GM23338 (cell line): ENCODE data around the gene IGF1R. TPM values are rescaled to one million over a fixed set of nuclear protein-coding genes. Genes with fewer than 3 reads are reported as not detected.

Experiments used
- ATAC-seq: fragments of 200-7000 bp; cut with Tn5 transposase; 3 replicates; pipeline ENCODE4 v1.9.1; 2020
- DNase-seq: peaks from one replicate; pipeline ENCODE4 v3.0.0-alpha.2; 2015; ENCODE audit warnings: low spot score
- H2AFZ ChIP-seq: fragments of 200-600 bp; sonication (generic); 2 replicates; pipeline ENCODE4 v1.8.0; 2016; ENCODE audit warnings: antibody characterized with exemption, mild to moderate bottlenecking, moderate library complexity
- H3F3A ChIP-seq: fragments of 200-600 bp; sonication (generic); replicated peaks from 2 replicates; pipeline ENCODE4 v1.8.0; 2017; ENCODE audit warnings: antibody characterized with exemption, mixed run types, low read depth
- H3K27ac ChIP-seq: fragments of 200-600 bp; sonication (generic); 2 replicates; pipeline ENCODE4 v1.6.1; 2016; ENCODE audit warnings: low read depth
- H3K27me3 ChIP-seq: fragments of 200-600 bp; sonication (generic); 2 replicates; pipeline ENCODE4 v1.8.0; 2016; ENCODE audit warnings: mild to moderate bottlenecking, mixed run types, moderate library complexity; ENCODE audit not compliant: insufficient read depth
- H3K36me3 ChIP-seq: fragments of 200-600 bp; sonication (generic); 2 replicates; pipeline ENCODE4 v1.8.0; 2016; ENCODE audit warnings: mild to moderate bottlenecking; ENCODE audit not compliant: insufficient read depth
- H3K4me1 ChIP-seq: fragments of 200-600 bp; sonication (generic); 2 replicates; pipeline ENCODE4 v1.8.0; 2016; ENCODE audit warnings: mild to moderate bottlenecking, moderate library complexity; ENCODE audit not compliant: insufficient read depth
- H3K4me2 ChIP-seq: fragments of 200-600 bp; sonication (generic); 2 replicates; pipeline ENCODE4 v1.7.1; 2017; ENCODE audit warnings: mixed run types
- H3K4me3 ChIP-seq: fragments of 200-600 bp; sonication (generic); 2 replicates; pipeline ENCODE4 v1.6.1; 2016; ENCODE audit warnings: mixed run types
- H3K79me2 ChIP-seq: fragments of 200-600 bp; sonication (generic); replicated peaks from 2 replicates; pipeline ENCODE4 v1.8.0; 2017; ENCODE audit warnings: mild to moderate bottlenecking; ENCODE audit not compliant: insufficient read depth
- H3K9me2 ChIP-seq: fragments of 200-600 bp; sonication (generic); 2 replicates; pipeline ENCODE4 v1.8.0; 2017; ENCODE audit not compliant: insufficient read depth
- H4K20me1 ChIP-seq: fragments of 200-600 bp; sonication (generic); replicated peaks from 2 replicates; pipeline ENCODE4 v1.8.0; 2017; ENCODE audit warnings: mild to moderate bottlenecking; ENCODE audit not compliant: insufficient read depth
- H3K27ac Mint-ChIP-seq: 2 replicates; pipeline ENCODE4 v1.8.0; 2020; ENCODE audit warnings: inconsistent platforms, mild to moderate bottlenecking, moderate library complexity, mixed read lengths
- H3K27me3 Mint-ChIP-seq: 3 replicates; pipeline ENCODE4 v1.8.0; 2022; ENCODE audit warnings: low read depth, mild to moderate bottlenecking, moderate library complexity, mixed read lengths, inconsistent platforms; ENCODE audit not compliant: insufficient read depth, poor library complexity
- H3K36me3 Mint-ChIP-seq: 3 replicates; pipeline ENCODE4 v1.8.0; 2021; ENCODE audit warnings: low read depth, mild to moderate bottlenecking, inconsistent platforms, moderate library complexity, mixed read lengths
- H3K4me1 Mint-ChIP-seq: 3 replicates; pipeline ENCODE4 v1.8.0; 2020; ENCODE audit warnings: mild to moderate bottlenecking, inconsistent platforms, mixed read lengths
- H3K4me3 Mint-ChIP-seq: 3 replicates; pipeline ENCODE4 v1.8.0; 2021; ENCODE audit warnings: moderate library complexity, mild to moderate bottlenecking, inconsistent platforms, mixed read lengths
- H3K9me3 Mint-ChIP-seq: 3 replicates; pipeline ENCODE4 v1.8.0; 2020; ENCODE audit warnings: moderate library complexity, mild to moderate bottlenecking, inconsistent platforms, mixed read lengths
- CREB1 ChIP-seq: fragments of 250-450 bp; sonication (Bioruptor Pico); IDR thresholded peaks from 2 replicates; pipeline ENCODE4 v1.5.0; 2020; ENCODE audit warnings: low read depth, mild to moderate bottlenecking, moderate library complexity
- CTCF ChIP-seq, 2 experiments: fragments of 200-600 bp in 1 of 2; sonication (generic) in 1 of 2; conservative IDR thresholded peaks; 2 replicates each; pipeline versions ENCODE4 v1.5.1 to v1.6.1; 2016 to 2017; ENCODE audit warnings: antibody characterized with exemption in 2 of 2, low read depth in 2 of 2, mild to moderate bottlenecking in 2 of 2, moderate library complexity in 1 of 2
- ETS1 ChIP-seq: IDR thresholded peaks from 2 replicates; pipeline ENCODE4 v1.6.1; 2016; ENCODE audit warnings: antibody characterized with exemption
- EZH2 ChIP-seq: fragments of 200-600 bp; sonication (generic); IDR thresholded peaks from one replicate; pipeline ENCODE4 v1.8.0; 2017; ENCODE audit warnings: antibody characterized with exemption, mild to moderate bottlenecking, low read depth; ENCODE audit not compliant: unreplicated experiment
- EZH2phosphoT487 ChIP-seq: fragments of 200-600 bp; sonication (generic); IDR thresholded peaks from one replicate; pipeline ENCODE4 v1.8.1; 2018; ENCODE audit warnings: antibody characterized with exemption; ENCODE audit not compliant: unreplicated experiment
- POLR2AphosphoS5 ChIP-seq: IDR thresholded peaks from 2 replicates; pipeline ENCODE4 v1.6.1; 2016; ENCODE audit warnings: antibody characterized with exemption, low read depth
- STAT1 ChIP-seq: IDR thresholded peaks from one replicate; pipeline ENCODE4 v1.6.1; 2016; ENCODE audit warnings: antibody characterized with exemption; ENCODE audit not compliant: unreplicated experiment
- ZNF114 ChIP-seq: fragments of 250-450 bp; sonication (Bioruptor Pico); IDR thresholded peaks from 2 replicates; pipeline ENCODE4 v1.5.0; 2020; ENCODE audit warnings: mild to moderate bottlenecking, moderate library complexity
- ZNF331 ChIP-seq: fragments of 250-450 bp; sonication (Bioruptor Pico); IDR thresholded peaks from 2 replicates; pipeline ENCODE4 v1.5.0; 2020; ENCODE audit warnings: low read depth, mild to moderate bottlenecking, moderate library complexity
- polyA plus RNA-seq: library from polyadenylated mRNA; unstranded; fragments of >200 nt; fragmentation: Nextera tagmentation; extraction: Ambion mirVana; gene quantifications from 2 replicates; pipeline ENCODE4 v1.2.1, GENCODE V29; 2016
- total RNA-seq: library from RNA; depleted of rRNA; stranded (reverse); fragments of >200 nt; shearing (Covaris generic); gene quantifications from 2 replicates; pipeline ENCODE4 v1.2.3, GENCODE V29; 2014

Gene IGF1R
- total and polyA plus RNA-seq, 2 experiments from 2014 or later: 20.4 to 92.2 TPM

DNA sequence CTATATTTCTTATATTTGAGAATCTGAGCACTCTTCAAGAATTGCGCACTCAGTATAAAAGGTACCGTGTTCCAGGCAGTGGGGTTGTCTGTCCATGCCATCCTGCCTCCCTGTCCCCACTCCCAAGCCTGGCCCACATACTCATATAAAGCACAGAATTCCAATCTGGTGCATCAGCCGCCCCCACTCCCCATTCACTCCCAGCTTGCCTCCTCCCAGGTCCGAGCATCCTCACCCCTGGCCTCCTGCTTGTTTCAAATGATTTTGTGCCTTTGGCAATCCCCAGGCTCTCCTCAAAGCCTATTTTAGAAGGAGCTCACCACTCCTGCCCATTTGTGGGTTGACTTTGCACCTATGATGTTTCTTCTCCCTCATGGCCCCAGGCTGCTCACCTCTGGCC lies 22.2 kb upstream of the IGF1R start:
- no peaks in the 10 kb centered on the region for H3F3A ChIP-seq
- H3K27me3 Mint-ChIP-seq: peaks cover 7% of the 10 kb centered on the region
- H3K4me3 ChIP-seq: no peak overlapping the region
- DNase-seq (no peak), ATAC-seq (peak; percentile 40; the same call in 2 of the 3 replicates)
- TF ChIP-seq ZNF114 (CRISPR knock-in tag) (no peak), POLR2AphosphoS5 (no peak), STAT1 (no peak), EZH2 (no peak)
- no peaks in the 10 kb centered on the region for H3K9me3 Mint-ChIP-seq
- H3K9me2 ChIP-seq: no peaks in the 10 kb centered on the region
- H3K27ac Mint-ChIP-seq: no peak overlapping the region
- no peaks in the 10 kb centered on the region for H3K36me3 ChIP-seq
- no peaks in the 10 kb centered on the region for H3K4me1 ChIP-seq
- no peaks in the 10 kb centered on the region for H3K36me3 Mint-ChIP-seq
- H3K79me2 ChIP-seq: no peaks in the 10 kb centered on the region
- no peak overlapping the region for H3K4me2 ChIP-seq
- no peak overlapping the region for H3K27ac ChIP-seq
- no peaks in the 10 kb centered on the region for H4K20me1 ChIP-seq
- H3K4me1 Mint-ChIP-seq: peaks cover 4% of the 10 kb centered on the region; the same call in 2 of the 3 replicates
- H3K27me3 ChIP-seq: no peaks in the 10 kb centered on the region
- no peak overlapping the region for H3K4me3 Mint-ChIP-seq
- peak overlapping the region; percentile 16; the same call in 1 of the 2 replicates for H2AFZ ChIP-seq

- H3K27me3 ChIP-seq: no peaks in the 10 kb centered on the region
- Mint-ChIP-seq H3K4me1 (peaks cover 4% of the 10 kb centered on the region; the same call in 2 of the 3 replicates), H3K9me3 (no peaks in the 10 kb centered on the region)
Observed at GRCh38 chr15:98628216-98628615, 20.1 kb upstream of the IGF1R start.

More at GRCh38 chr15:98628216-98628615, 20.1 kb upstream of the IGF1R start:
- no peak overlapping the region for H3K27ac ChIP-seq
- H3K9me2 ChIP-seq: no peaks in the 10 kb centered on the region
- no peak for ATAC-seq
- H3F3A ChIP-seq: no peaks in the 10 kb centered on the region
- no peaks in the 10 kb centered on the region for H3K4me1 ChIP-seq
- H3K79me2 ChIP-seq: no peaks in the 10 kb centered on the region
- H3K36me3 ChIP-seq: no peaks in the 10 kb centered on the region
- H3K4me3 ChIP-seq: no peak overlapping the region
- no peak for TF ChIP-seq CTCF (conservative IDR thresholded peaks at IDR 0.05; ENCODE audit: low read depth in 2 of 2)
- TF ChIP-seq ETS1: no peak
- no peak for TF ChIP-seq CREB1 (CRISPR knock-in tag)
- no peak for TF ChIP-seq STAT1
- TF ChIP-seq EZH2phosphoT487: no peak
- no peak for TF ChIP-seq ZNF331 (CRISPR knock-in tag)
- no peak for TF ChIP-seq EZH2
- TF ChIP-seq ZNF114 (CRISPR knock-in tag): no peak
- H3K4me3 Mint-ChIP-seq: no peak overlapping the region
- DNase-seq: no peak
- H3K27ac Mint-ChIP-seq: no peak overlapping the region
- no peaks in the 10 kb centered on the region for H4K20me1 ChIP-seq
- no peak overlapping the region for H2AFZ ChIP-seq
- H3K27me3 Mint-ChIP-seq: peaks cover 7% of the 10 kb centered on the region
- no peak overlapping the region for H3K4me2 ChIP-seq
- H3K36me3 Mint-ChIP-seq: no peaks in the 10 kb centered on the region
